GM18861 (cell line): ENCODE measurements around the gene CCR4.
"Not testable (repeated sequence)": the region's sequence is repeated elsewhere in the genome, so short reads cannot be mapped to it uniquely, and the experiment has no call there.

Source experiments
- ATAC-seq: cut with Tn5 transposase; IDR thresholded peaks from one replicate; pipeline ENCODE4 v1.9.1; 2021; ENCODE audit not compliant: unreplicated experiment

CCR4 gene

DNA sequence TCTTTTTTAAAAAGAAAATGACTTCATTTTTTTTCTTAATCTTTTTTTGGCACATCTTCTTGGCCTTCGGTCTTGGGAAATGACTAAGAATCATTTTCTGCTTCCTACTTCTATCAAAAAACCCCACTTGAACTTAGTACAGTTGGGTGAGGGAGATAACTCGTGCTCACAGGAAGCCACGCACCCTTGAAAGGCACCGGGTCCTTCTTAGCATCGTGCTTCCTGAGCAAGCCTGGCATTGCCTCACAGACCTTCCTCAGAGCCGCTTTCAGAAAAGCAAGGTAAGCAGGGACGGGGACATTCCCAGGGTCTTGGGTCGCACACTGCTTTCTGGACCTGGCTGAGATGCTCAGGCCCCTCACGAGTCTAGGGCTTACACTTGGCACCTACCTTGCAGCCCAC lies at the start of gene CCR4:
Gene CCR4 (plus strand): TSS at position 235 of the 402 bp plus-strand sequence. CDS start 1,779 bp downstream, outside the sequence.
- ATAC-seq: no peak

DNA sequence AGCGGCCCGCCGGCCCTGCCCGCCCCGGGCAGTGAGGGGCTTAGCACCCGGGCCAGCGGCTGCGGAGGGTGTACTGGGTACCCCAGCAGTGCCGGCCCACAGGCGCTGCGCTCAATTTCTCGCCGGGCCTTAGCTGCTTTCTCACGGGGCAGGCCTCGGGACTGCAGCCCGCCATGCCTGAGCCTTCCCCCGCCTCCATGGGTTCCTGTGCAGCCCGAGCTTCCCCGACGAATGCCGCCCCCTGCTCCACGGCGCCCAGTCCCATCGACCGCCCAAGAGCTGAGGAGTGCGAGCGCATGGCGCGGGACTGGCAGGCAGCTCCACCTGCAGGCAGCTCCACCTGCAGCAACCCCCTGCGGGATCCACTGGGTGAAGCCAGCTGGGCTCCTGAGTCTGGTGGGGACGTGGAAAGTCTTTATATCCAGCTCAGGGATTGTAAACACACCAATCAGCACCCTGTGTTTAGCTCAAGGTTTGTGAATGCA lies 48.5 kb upstream of the CCR4 start:
- not testable (repeated sequence) for ATAC-seq

DNA sequence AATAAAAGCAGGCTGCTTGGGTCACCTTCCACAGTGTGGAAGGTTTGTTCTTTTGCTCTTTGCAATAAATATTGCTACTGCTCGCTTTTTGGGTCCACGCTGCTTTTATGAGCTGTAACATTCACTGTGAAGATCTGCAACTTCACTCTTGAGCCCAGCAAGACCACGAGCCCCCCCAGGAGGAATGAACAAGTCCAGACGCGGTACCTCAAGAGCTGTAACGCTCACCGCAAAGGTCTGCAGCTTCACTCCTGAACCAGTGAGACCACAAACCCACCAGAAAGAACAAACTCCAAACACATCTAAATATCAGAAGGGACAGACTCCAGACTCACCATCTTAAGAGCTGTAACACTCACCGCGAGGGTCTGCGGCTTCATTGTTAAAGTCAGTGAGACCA lies 47.5 kb upstream of the CCR4 start:
- no peak for ATAC-seq

DNA sequence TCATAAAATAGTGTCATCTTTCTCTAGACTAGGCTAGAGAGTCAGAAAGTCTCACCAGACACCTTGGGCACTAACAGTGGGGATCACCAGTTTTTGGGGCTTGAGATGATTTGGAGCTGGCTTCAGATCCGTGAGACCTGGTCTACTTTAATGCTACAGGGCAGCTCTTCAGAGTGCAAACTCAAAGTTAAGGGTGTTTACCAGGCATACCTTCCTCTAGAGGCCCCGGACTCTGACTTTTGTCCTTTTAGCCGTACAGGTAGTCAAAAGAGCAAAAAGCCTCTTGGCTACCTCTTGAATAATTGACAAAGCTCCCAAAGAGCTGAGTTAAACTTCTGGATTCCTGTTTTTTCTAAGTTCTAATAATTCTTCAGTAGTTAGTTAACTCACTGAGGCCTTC lies 41.4 kb upstream of the CCR4 start:
- no peak for ATAC-seq

DNA sequence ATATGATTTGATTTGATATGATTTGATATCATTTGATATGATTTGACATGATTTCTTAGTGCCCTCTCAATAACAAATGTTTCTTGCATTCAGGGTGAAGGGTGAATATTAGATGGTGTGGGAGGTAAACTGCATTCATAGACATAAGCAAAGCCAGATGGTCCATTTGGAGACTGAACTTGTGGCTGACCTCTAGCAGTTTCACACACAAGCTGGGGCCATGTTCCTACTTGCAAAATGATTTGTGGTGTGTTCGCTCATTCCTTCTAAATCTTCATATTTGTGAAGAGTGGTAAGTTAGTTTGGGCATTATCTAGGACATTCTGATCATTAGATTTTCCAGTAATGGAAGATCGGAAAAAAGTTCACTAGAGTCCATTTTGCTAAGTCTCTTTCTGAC lies 40.5 kb upstream of the CCR4 start:
- ATAC-seq: no peak

DNA sequence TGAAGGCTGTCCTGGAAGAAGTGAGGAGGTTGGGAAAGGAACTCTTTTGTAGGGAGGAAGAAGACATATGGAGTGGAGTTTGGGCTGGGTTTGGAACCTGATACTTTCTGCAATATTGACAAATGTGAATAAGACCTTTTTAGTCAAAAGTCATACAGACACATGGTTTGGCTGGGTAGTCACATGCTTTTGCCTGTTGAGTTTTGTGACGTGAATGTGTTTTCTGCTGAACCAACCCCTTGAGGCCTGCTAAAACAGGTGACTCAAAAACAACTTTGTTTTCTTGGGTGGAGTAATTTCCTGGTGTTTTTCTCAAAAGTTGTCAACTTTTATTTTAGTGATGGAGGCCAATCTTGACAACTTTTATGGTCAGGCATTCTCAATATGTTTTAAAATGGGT lies 39.4 kb upstream of the CCR4 start:
- ATAC-seq: no peak

DNA sequence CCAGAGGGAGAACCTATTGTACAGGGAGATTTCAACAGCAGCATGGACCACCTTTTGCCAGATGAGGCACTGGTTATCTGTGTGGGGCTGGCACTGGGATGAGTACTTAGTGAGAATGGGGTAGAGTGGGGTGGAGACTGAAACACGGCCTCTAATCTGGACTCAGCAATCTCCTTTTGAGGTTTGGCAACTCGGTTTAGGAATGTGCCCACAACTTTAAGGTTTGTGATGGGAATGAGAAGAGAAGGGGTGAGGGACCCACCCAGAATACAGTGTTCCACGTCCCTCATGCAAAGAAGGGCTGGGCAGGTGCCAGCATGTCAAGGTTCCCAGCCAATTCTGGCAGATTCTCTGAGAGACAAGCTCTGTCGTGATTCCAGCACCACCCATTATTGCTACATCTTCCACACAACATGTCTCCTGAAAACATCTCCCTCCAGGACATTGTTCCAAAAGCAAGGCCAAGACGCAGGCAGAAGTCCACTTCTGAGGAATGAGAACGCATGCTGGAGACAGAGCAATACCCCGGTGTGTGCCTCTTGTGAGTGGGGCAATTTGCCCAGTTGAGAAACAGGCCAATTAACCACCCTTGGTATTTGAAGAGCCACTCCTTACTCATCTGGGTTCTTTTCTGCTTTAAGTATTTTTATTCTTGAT lies 37.5 kb upstream of the CCR4 start:
- ATAC-seq: no peak

DNA sequence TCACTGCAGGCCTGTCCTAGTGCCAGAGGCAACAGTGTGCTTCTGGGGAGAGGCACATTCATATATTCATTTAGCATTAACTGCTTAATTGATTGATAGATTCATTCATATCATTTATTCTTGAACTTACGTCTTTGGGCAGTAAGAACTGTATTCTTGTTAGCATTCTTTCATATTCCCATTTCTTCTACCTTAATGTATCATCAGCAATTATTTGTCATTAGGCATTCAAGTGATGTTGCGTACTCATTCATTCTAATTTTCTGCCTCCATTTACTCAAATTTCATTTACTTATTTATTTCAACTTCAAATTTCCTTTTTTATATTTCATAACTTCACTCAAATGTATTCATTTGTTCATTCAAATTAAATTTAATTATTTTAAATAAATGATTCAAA lies 31.5 kb upstream of the CCR4 start:
- ATAC-seq: no peak

DNA sequence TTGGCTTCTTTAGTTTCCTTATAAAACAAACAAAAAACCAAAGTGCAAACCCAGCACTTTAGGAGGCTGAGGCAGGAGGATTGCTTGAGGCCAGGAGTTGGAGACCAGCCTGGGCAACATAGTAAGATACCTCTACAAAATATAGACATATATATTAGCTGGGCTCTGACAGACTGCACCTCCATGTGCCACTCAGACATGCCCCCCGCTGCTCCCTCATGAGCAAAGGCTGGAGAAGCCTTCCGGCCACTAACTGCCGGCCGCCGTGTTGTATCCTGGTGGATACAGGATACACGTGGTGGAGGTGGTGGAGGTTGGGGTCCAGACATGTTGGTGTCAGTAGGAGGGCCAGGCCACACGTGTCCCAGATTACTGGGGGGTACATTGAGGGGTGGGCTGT lies 29.4 kb upstream of the CCR4 start:
- ATAC-seq: no peak

DNA sequence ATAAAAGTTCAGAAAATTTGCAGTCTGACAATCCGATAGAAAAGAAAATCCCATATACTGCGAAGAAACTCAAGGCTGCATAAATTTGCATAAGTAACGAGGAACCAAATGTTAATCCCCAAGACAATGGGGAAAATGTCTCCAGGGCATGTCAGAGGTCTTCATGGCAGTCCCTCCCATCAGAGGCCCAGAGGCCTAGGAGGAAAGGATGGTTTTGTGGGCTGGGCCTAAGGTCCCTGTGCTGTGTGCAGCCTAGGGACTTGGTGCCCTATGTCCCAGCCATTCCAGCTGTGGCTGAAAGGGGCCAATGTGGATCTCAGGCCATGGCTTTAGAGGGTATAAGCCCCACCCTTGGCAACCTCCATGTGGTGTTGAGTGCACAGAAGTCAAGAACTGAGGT lies 21.3 kb upstream of the CCR4 start:
- ATAC-seq: no peak

DNA sequence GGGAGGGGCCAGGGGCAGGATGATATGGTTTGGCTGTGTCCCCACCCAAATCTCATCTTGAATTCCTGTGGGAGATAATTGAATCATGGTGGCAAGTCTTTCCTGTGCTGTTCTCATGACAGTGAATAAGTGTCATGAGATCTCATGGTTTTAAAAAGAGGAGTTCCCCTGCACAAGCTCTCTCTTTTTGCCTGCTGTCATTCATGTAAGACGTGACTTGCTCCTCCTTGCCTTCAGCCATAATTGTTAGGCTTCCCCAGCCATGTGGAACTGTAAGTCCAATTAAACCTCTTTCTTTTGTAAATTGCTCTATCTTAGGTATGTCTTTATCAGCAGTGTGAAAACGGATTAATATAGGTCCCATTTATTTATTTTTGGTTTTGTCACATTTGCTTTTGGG lies 20.2 kb upstream of the CCR4 start:
- not testable (repeated sequence) for ATAC-seq

DNA sequence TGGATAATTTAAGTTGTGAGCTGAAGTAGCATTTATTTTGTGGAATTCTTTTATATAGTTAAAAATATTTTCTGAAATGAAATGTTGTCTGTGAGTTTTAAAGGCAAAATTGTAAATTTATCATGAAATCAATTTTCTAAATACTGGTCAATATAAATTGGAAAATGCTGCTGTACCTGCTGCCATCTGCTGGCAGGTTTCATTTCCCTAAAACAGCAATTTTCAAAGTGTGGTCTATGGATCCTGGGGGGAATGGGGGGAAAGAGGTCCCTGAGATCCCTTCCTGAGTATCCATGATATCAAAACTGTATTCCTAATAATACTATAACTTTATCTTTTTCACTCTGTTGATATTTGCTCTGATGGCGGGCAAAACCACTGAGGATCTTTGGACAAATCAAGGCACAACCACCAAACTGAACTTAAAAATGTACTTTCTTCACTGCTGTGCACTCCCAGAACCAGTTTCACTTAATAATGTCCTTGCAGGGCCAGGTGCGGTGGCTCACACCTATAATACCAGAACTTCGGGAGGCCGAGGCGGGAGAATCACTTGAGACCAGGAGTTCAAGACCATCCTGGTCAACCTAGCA lies 17.2 kb upstream of the CCR4 start:
- no peak for ATAC-seq

DNA sequence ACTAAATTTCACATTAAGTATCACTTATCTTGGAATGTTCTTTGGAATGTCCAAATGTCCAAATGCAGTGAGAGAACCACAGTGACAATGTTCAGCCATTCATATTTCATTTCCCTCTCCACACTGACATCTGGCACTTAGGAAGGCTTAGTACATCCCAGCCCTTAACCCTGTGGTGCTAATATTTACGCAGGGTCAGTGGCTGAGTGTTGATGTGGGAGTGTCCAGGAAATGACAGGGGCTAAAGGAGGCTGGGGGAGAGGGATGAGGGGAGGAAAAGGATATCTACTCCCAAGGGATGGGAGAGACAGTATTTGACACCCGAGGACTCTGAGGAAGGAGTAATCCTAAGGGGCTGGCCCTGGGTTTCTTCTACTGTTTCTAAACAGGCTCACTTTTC lies 14.1 kb upstream of the CCR4 start:
- ATAC-seq: no peak

DNA sequence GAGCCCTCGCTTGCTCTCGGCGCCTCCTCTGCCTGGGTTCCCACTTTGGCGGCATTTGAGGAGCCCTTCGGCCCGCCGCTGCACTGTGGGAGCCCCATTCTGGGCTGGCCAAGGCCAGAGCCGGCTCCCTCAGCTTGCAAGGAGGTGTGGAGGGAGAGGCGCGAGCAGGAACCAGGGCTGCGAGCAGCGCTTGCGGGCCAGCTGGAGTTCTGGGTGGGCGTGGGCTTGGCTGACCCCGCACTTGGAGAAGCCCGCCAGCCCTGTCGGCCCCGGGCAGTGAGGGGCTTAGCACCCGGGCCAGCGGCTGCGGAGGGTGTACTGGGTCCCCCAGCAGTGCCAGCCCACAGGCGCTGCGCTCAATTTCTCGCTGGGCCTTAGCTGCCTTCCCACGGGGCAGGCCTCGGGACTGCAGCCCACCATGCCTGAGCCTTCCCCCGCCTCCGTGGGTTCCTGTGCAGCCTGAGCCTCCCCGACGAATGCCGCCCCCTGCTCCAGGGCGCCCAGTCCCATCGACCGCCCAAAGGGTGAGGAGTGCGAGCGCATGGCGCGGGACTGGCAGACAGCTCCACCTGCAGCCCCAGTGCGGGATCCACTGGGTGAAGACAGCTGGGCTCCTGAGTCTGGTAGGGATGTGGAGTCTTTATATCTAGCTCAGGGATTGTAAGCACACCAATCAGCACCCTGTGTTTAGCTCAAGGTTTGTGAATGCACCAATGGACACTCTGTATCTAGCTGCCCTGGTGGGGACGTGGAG lies 11.7 kb upstream of the CCR4 start:
- ATAC-seq: not testable (repeated sequence)

DNA sequence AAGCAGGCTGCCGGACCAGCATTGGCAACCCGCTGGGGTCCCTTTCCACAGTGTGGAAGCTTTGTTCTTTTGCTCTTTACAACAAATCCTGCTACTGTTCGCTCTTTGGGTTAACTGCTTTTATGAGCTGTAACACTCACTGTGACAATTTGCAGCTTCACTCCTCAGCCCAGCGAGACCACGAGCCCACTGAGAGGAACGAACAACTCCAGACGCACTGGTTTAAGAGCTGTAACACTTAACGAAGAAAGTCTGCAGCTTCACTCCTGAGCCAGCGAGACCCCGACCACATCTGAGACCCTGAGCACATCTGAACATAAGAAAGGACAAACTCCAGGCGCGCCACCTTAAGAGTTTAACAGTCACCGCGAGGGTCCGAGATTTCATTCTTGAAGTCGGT lies 10.7 kb upstream of the CCR4 start:
- no peak for ATAC-seq

DNA sequence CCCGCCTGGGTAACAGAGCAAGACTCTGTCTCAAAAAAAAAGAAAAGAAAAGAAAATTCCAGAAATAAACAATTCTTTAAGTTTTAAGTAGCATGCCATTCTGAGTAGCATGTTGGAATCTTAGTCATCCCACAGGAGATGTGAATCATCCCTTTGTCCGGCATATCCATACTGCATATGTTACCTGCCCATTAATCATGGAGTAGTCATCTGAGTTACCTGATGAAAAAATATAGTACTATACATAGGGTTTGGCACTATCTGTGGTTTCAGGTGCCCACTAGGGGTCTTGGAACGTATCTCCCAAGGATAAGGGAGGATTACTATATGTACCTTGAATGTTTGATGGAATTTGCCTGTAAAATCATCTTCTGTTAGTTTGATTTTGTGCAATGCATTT lies 6.3 kb upstream of the CCR4 start:
- no peak for ATAC-seq

DNA sequence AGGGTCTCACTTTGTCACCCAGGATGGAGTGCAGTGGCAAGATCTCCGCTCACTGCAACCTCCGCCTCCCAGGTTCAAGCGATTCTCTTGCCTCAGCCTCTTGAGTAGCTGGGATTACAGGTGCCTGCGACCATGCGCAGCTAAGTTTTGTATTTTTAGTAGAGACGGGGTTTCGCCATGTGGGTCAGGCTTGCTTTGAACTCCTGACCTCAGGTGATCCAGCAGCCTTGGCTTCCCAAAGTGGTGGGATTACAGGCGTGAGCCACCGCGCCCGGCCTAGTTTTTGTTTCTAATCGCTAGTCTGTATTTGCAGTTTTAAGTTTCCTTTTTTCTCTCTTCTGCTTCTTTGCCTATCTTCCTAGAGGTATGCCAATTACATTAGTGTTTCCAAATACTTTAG lies 5.8 kb upstream of the CCR4 start:
- not testable (repeated sequence) for ATAC-seq

DNA sequence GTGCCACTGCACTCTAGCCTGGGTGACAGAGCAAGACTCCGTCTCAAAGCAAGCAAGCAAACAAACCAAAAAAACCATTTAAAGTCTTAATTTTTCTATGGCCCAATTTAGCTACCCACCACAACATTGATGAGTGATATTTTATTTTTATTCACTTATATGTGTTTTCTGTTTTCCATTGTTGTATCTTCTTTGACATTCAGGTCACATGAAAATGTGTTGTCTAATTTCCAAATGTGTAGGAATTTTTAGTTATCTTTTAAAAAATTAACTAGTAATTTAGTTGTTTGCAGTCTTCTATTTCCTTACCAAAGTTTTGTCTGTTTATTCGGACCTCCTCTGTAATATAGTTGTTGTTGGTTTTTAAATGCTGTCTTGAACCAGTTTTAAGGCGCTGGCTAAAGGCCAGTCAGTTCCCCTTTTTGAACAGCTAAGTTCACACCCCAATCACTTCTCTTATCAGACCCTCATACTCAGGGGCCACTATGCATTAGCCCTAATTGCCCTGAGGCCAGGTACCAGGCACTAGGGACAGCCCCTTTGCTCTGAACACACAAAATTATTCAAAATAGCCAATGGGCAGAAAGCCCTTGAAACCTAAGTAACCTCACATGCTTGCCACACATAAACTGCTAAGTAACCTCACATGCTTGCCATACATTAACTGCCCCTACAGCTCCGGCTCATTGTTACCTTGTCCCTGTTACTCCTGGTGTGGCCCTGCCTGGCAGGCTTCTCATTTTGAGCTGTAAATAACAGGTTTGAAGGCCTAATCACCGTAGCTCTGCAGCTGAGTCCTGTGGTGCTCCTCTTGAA lies 4.3 kb upstream of the CCR4 start:
- peak; percentile 13 for ATAC-seq

DNA sequence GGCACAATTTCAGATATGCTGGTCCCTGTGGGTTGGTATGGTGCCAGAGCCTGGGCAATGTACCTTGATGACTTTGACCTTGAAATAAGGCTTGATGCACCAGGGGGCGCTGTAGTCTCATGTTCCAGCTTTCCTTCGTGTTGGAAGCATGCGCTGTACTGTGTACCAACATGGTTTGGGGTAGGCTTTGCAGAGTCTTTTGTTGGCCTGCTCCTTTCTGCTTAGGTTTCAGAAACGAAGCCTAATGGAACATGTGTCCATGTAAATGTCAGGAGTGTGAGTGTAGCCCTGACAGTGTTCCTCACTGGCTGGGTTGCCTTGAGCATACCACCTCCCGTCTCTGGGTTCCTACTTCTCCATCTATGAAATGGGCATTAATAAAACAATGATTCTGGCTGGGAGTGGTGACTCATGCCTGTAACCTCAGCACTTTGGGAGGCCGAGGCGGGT lies 3.6 kb upstream of the CCR4 start:
- ATAC-seq: peak; percentile 91

DNA sequence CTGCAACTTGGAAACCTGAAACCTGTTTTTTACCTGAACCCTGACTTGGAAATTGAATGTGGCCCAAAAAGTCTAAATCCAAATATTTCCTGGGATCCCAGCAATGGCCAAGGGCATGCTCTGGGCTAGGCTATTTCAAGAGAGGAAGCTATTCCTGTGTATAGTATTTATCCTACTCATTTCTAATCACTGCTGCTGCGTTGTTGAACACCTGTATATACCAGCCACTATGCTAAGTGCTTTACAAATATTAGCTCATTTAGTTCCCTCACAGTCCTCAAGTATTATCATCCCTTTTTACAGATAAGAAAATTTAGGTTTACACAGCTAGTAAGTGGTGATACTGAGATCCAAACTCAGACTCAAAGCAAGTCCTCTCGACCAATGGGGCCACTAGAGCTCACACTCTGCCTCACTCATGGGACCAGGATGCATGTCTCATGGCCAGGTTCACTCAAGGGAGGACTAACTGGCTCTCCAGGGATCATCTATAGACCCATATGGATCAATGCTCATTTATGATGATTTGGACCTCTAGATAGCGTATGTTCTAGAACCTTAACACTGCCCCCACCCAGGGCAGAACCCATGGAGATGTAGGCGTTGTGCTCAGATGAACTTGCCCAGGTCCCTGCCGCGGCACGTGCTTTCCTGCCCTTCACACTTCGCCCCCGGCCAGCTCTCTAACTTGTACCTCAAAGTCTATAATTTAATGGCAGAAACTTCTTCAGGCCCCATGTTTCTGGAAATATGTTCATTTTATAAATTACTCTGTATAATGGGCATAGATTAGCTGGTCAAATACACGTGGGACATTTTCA lies 2.6 kb upstream of the CCR4 start:
- no peak for ATAC-seq
